Anterior cingulate cortex (tissue), 58 donors: Measurements from ENCODE around the gene KIF26B.

Experiments
- DNase-seq, 58 donors: peaks; one replicate each; lab custom pipeline; 2025; lab: John Stamatoyannopoulos, UW

KIF26B gene

DNA sequence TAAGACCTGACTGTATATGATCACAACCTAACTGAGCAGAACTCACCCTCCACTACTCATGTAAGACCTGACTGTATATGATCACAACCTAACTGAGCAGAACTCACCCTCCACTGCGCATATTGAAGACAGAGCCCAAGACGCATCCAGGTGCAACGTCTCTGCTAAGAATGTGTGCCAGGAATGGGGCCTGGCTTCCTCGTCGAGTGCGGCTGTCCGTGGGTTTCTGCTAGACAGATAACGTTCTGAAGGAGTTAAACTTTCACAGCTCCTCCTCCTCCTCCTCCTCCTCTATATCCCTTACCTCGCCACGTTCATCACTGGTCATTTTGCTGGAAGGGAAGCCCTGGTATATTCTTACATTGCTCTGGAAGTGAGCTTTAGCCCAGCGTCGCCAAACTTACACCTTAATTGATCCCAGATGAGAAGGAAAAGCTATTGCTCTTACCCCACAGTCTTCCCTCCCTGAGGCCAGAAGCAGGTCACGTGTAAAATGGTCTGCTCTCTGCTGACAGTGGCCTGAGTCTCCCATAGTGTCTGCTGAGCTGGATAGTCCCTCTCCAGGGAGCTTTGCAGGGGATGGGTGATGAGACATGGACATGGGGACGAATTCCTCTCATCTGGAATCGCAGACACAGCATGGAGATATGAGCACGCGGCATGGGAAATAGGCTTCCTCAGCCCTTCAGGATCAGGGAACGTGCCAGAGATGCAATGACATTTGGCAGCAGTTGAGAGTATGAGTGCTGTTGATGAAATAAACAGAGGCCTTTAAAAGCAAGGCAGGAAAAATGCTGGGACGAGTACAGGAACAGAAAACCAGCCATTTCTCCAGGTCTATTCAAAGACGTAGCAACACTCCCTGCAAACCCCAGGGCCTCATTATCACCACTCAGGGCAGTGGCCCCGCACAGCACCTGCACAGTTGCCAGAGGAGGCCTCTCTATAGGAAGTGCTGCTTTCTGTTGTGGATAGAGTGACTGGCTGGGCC is 528.1 kb downstream of the KIF26B start:
- no peak for DNase-seq

DNA sequence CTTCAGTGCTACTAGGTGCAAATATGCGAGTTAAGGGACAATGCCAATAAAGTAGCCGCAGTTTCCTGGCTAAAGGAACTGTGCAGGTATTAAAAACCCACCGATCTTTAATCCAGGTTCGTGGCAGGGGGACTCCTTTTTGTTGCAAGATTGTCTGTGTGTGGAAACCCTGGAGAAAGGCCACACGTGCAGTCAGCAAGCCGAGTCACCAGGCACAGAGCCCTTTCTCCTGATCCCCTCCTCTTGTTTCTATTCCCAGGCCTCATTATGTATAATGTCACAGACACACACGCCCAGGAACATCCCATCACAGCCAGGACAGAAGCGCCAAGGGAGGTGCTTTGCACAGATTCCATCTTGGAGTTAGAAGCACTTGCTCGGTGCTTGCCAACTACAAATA is 528.9 kb downstream of the KIF26B start:
- no peak for DNase-seq

DNA sequence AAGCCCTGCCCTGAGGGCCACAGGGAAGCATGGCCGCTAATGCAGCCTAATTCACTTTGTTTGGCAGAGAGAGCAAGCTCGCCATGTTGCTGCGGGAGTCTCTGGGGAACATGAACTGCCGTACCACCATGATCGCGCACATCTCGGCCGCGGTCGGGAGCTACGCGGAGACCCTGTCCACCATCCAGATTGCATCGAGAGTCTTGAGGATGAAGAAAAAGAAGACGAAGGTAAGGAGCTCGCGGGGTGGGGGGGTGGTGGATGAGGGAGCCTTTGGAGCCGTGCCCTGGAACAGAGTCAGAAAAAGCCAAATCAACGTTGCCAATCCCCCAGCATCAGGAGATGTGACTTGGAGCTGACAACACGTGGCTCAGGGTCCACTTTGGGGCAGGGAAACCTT is 529.4 kb downstream of the KIF26B start:
- DNase-seq: no peak

DNA sequence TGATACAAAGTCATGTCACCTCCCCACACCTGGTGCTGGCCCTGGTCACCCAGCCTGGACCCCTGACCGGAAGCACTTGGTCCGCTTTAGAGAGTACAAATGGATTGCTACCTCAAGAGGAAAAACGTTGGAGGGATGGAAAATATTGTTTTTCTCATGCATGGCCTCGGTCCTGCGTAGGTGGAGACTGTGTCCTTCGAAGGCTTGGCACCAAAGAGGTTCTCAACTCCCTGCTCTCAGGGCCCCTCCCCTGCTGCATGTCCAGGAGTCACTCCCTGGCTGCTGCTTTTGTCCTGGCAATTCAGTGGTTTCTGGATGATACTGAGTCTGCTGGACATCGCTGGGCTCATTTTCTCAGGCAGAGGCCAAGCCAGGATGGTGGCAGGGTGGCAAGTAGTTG is 529.8 kb downstream of the KIF26B start:
- DNase-seq: no peak

DNA sequence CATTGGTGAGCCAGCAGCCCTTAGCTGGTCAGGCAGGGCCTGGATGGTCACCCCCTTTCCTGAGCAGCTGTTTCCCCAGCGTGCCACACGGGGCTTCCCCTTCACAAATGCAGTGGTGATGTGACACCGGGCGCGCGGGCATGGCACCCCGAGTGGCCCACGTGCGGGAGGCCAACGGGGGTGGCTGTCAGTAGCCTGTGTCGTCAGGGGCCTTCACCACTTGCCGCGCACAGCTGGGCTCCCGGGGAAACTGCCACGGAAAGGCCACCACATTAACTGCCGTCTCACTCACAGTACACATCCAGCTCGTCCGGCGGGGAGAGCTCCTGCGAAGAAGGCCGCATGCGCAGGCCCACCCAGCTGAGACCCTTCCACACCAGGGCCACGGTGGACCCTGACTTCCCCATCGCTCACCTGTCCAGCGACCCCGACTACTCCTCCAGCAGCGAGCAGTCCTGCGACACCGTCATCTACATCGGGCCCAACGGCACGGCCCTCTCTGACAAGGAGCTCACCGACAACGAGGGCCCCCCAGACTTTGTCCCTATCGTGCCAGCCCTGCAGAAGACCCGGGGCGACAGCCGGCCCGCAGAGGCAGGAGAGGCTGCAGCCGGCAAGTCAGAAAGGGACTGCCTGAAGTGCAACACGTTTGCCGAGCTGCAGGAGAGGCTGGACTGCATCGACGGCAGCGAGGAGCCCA is 530.5 kb downstream of the KIF26B start:
- no peak for DNase-seq

- no peak for DNase-seq
These were observed 531.2 kb downstream of the KIF26B start for GRCh38 chr1:245686006-245686405.

DNA sequence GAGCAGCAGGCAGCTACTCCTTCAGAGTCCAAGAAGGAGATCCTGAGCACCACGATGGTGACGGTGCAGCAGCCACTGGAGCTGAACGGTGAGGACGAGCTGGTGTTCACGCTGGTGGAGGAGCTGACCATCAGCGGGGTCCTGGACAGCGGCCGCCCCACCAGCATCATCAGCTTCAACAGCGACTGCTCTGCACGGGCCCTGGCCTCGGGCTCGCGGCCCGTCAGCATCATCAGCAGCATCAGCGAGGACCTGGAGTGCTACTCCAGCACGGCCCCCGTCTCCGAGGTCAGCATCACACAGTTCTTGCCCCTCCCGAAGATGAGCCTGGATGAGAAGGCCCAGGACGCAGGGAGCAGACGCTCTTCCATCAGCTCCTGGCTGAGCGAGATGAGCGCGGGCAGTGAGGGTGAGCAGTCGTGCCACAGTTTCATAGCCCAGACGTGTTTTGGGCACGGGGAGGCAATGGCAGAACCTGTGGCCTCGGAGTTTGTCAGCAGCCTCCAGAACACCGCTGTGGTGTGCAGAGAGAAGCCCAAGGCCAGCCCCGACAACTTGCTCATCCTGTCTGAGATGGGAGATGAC is 531.8 kb downstream of the KIF26B start:
- no peak for DNase-seq

GRCh38 chr1:245687152-245687635 is 532.4 kb downstream of the KIF26B start:
- no peak for DNase-seq

DNA sequence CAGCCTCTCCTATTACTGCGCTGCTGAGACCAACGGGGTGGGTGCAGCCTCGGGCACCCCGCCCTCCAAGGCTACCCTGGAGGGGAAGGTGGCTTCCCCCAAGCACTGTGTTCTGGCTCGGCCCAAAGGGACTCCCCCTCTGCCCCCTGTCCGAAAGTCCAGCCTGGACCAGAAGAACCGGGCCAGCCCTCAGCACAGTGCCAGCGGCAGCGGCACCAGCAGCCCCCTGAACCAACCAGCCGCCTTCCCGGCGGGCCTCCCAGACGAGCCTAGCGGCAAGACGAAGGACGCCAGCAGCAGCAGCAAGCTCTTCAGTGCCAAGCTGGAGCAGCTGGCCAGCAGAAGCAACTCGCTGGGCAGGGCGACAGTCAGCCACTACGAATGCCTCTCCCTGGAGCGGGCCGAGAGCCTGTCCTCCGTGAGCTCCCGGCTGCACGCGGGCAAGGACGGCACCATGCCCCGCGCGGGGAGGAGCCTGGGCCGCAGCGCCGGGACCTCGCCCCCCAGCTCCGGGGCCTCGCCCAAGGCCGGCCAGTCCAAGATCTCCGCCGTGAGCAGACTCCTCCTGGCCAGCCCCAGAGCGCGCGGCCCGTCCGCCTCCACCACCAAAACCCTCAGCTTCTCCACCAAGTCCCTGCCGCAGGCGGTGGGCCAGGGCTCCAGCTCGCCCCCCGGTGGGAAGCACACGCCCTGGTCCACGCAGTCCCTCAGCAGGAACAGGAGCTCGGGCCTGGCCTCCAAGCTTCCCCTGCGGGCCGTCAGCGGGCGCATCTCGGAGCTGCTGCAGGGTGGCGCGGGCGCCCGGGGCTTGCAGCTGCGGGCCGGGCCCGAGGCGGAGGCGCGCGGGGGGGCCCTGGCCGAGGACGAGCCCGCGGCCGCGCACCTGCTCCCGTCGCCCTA is 533.1 kb downstream of the KIF26B start:
- DNase-seq: no peak

GRCh38 chr1:245688536-245689453 is 534.0 kb downstream of the KIF26B start:
- DNase-seq: no peak

DNA sequence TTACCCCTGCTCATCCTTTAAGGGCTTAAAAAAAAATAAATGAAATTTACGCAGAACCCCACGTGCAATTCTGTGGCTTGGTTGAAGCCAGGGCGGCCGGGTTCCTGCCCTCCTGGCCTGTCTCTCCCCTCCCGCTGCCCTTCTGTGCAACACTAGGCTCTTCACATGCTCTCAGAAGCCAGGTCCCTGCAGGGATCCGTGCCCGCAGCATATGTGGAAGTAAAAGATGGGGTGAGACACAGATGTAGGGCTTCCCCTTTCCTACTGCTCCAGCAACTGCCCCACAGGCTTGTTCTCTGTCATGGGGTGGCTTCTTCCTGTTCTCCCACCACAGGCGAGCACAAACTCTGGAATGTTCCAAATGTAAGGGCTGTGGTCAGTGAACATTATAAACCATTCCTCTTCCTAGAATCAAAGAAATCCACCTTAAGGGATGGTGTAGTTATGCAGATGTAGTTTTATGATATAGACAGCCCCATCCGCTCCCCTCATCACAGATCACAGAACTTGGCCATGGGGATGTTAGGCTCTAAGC is 535.4 kb downstream of the KIF26B start:
- peak in 18 of 58 donors; percentile 8 to 35 (median 16) for DNase-seq

DNA sequence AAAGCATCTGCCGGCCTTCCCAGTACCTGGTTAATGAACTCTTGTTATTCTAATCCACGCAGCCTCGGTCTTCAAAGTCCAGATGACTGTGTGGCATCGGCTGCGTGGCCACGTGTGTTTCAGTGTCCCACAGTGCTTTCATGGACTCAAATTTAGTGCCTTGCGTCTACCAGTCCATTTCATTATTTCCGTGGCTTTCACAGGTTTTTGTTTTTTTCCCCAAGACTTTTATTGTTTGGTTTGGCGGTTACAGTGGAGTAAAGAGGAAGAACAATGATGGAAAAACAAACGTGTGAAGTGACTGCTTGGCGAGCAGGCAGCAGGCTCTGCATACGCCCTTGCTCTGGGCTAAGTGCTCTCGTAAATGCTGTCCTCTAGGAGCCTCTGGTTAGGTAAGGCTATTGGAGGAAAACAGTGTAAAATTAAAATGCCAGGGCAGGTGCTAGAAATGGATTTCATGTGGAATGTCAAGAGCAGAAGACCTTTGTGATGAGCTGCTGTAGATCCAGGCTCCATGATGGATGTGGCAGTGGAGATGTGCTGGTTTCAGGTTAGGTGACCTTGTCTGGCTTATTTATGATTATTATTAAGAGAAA is 536.3 kb downstream of the KIF26B start:
- DNase-seq: no peak

DNA sequence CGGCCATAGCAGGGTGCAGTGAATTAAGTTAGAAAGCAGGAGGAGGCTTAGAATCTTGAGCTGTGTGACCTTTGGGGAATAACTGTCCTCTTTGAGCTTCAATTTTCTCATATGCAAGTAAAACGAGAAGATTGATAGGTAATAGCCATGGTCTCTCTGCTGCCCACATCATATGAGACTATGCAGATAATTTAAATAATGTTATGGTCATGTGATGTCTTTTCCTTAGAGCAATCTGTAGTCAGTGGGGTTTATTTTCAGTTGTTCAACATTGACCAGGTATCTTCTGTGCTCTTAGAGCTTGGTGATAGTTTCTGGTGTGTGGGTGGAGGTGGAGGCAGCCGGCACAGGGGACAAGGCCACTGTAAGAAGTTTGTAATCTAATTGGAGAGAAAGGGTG is 537.1 kb downstream of the KIF26B start:
- no peak for DNase-seq

- no peak for DNase-seq
These were observed 537.5 kb downstream of the KIF26B start for GRCh38 chr1:245692318-245692717.

- no peak for DNase-seq
These were observed 538.5 kb downstream of the KIF26B start for GRCh38 chr1:245693116-245693793.

- no peak for DNase-seq
These were observed 539.4 kb downstream of the KIF26B start for GRCh38 chr1:245693941-245694752.

DNA sequence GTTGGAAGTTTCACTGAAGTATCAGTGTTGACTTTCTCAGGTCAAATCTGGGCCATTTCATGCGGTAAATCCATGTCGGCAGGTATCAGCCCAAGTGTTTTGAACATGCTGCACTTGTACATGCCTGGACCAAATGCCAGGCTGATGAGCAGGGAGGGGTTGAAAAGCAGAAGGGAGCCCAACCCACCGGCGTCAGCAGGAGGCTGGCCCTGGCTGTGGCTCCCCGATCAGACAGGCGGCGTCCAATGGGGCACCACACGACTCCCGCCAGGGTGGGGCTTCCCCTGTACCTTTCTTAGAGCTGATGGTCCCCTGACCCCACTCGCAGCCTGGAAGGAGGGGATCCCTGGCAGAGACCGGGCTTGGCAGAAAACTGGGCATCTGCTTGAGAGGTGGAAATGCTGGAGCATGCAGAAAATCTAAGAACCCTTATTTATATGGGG is 540.0 kb downstream of the KIF26B start:
- no peak for DNase-seq
